A549 (cell line): ENCODE results near the gene DGKE. TPM values are rescaled to one million over a fixed set of nuclear protein-coding genes. Genes with fewer than 3 reads are reported as not detected.

Experiments
- ATAC-seq, 2 experiments: fragments of 200-7000 bp in 1 of 2; fragments of >200 bp in 1 of 2; cut with Nextera tagmentation in 1 of 2; cut with Tn5 transposase in 1 of 2; 3 replicates each; pipeline versions ENCODE4 v1.8.0 to v1.9.1; 2018 to 2020; ENCODE audit warnings: mild to moderate bottlenecking in 1 of 2, moderate library complexity in 1 of 2
- CTCF ChIA-PET: fragments of 300-600 bp; sonication (Branson Sonifier 250); formaldehyde crosslinking; extraction: SDS; loops from one replicate; lab custom pipeline; 2021; ENCODE audit warnings: antibody characterized with exemption, inconsistent platforms; lab: Yijun Ruan, JAX
- POLR2A ChIA-PET: fragments of 350-600 bp; formaldehyde crosslinking; extraction: SDS; loops from one replicate; lab custom pipeline; 2021; ENCODE audit warnings: antibody characterized with exemption, inconsistent platforms; lab: Yijun Ruan, JAX
- DNase-seq, 2 experiments: peaks; one replicate each; pipeline versions ENCODE4 v3.0.0 to v3.0.0-alpha.2; 2011 to 2016; ENCODE audit warnings: low read depth in 1 of 2, low spot score in 1 of 2
- FAIRE-seq: peaks from 2 replicates; lab custom pipeline; 2011; peaks lifted over from hg19 to GRCh38; lab: Jason Lieb, UNC
- H3K27ac ChIP-seq, 2 experiments: fragments of >200 bp; sonication (Bioruptor Twin); formaldehyde crosslinking; 3 replicates each; pipeline ENCODE4 v1.5.1; 2016 to 2017
- H3K4me1 ChIP-seq: fragments of >200 bp; sonication (Bioruptor Twin); formaldehyde crosslinking; 3 replicates; pipeline ENCODE4 v1.6.1; 2016
- H3K4me2 ChIP-seq: fragments of >200 bp; sonication (Bioruptor Twin); formaldehyde crosslinking; 3 replicates; pipeline ENCODE4 v1.6.1; 2016
- H3K4me3 ChIP-seq: fragments of >200 bp; sonication (Bioruptor Twin); formaldehyde crosslinking; 3 replicates; pipeline ENCODE4 v1.5.1; 2016
- H3K9me3 ChIP-seq: fragments of >200 bp; sonication (Bioruptor Twin); formaldehyde crosslinking; 3 replicates; pipeline ENCODE4 v1.6.1; 2016
- BCL3 ChIP-seq: fragments of >200 bp; sonication (Bioruptor Twin); formaldehyde crosslinking; IDR thresholded peaks from 3 replicates; pipeline ENCODE4 v1.6.1; 2016
- CEBPB ChIP-seq, 2 experiments: fragments of >200 bp in 1 of 2; sonication (Bioruptor Twin) in 1 of 2; formaldehyde crosslinking in 1 of 2; IDR thresholded peaks; 2 replicates each; pipeline ENCODE4 v1.6.1; 2012 to 2016
- CHD4 ChIP-seq: fragments of 200-600 bp; sonication (generic); IDR thresholded peaks from 2 replicates; pipeline ENCODE4 v1.6.1; 2016; ENCODE audit warnings: antibody characterized with exemption, mild to moderate bottlenecking, borderline replicate concordance
- EHMT2 ChIP-seq: fragments of 200-600 bp; sonication (generic); IDR thresholded peaks from 2 replicates; pipeline ENCODE4 v1.6.1; 2016; ENCODE audit warnings: antibody characterized with exemption, low read depth, mild to moderate bottlenecking, moderate library complexity
- ESRRA ChIP-seq: fragments of 150-350 bp; IDR thresholded peaks from 2 replicates; pipeline ENCODE4 v1.6.1; 2014; ENCODE audit warnings: mild to moderate bottlenecking, low read length, borderline replicate concordance
- FOSB ChIP-seq: fragments of 250-450 bp; sonication (Bioruptor Pico); IDR thresholded peaks from 2 replicates; pipeline ENCODE4 v1.5.0; 2020; ENCODE audit warnings: mild to moderate bottlenecking, moderate library complexity
- GATA3 ChIP-seq: IDR thresholded peaks from 2 replicates; pipeline ENCODE4 v1.6.1; 2012; ENCODE audit warnings: borderline replicate concordance
- HDAC2 ChIP-seq: fragments of 200-600 bp; sonication (generic); IDR thresholded peaks from 2 replicates; pipeline ENCODE4 v1.6.1; 2016
- HOXA7 ChIP-seq: fragments of 250-450 bp; sonication (Bioruptor Pico); IDR thresholded peaks from 2 replicates; pipeline ENCODE4 v1.5.0; 2020; ENCODE audit warnings: mild to moderate bottlenecking, moderate library complexity
- JUN ChIP-seq, 2 experiments: fragments of >200 bp; sonication (Bioruptor Twin); formaldehyde crosslinking; IDR thresholded peaks; 2 replicates in 1 of 2; 3 replicates in 1 of 2; pipeline ENCODE4 v1.6.1; 2016 to 2017
- KDM5A ChIP-seq: fragments of 200-600 bp; sonication (generic); IDR thresholded peaks from 2 replicates; pipeline ENCODE4 v1.6.1; 2016; ENCODE audit warnings: antibody characterized with exemption, mild to moderate bottlenecking
- MAFK ChIP-seq: fragments of 450-650 bp; IDR thresholded peaks from 2 replicates; pipeline ENCODE4 v1.6.1; 2014; ENCODE audit not compliant: partially characterized antibody
- NPAS2 ChIP-seq: fragments of 250-450 bp; sonication (Bioruptor Pico); IDR thresholded peaks from 2 replicates; pipeline ENCODE4 v1.8.0; 2022; ENCODE audit warnings: mild to moderate bottlenecking, moderate library complexity, borderline replicate concordance
- NR3C1 ChIP-seq: fragments of >200 bp; sonication (Bioruptor Twin); formaldehyde crosslinking; IDR thresholded peaks from 3 replicates; pipeline ENCODE4 v1.6.1; 2017
- PBX3 ChIP-seq: IDR thresholded peaks from 2 replicates; pipeline ENCODE4 v1.6.1; 2012
- POLR2A ChIP-seq: IDR thresholded peaks from 2 replicates; pipeline ENCODE4 v1.6.1; 2012; ENCODE audit warnings: mild to moderate bottlenecking, low read length
- POLR2AphosphoS2 ChIP-seq: conservative IDR thresholded peaks from 2 replicates; pipeline ENCODE4 v1.6.1; 2012; ENCODE audit warnings: low read length, improper control_type of control experiment, inconsistent platforms
- RAD21 ChIP-seq, 2 experiments: fragments of >200 bp in 1 of 2; sonication (Bioruptor Twin) in 1 of 2; formaldehyde crosslinking in 1 of 2; IDR thresholded peaks in 1 of 2; conservative IDR thresholded peaks in 1 of 2; 2 replicates in 1 of 2; 3 replicates in 1 of 2; pipeline ENCODE4 v1.6.1; 2012 to 2018; ENCODE audit warnings: inconsistent platforms in 1 of 2
- RARB ChIP-seq: fragments of 250-450 bp; sonication (Bioruptor Pico); IDR thresholded peaks from 2 replicates; pipeline ENCODE4 v1.8.0; 2021; ENCODE audit warnings: mild to moderate bottlenecking, moderate library complexity
- RCOR1 ChIP-seq: fragments of 150-350 bp; IDR thresholded peaks from 2 replicates; pipeline ENCODE4 v1.6.1; 2014; ENCODE audit warnings: antibody characterized with exemption, low read length, low read depth
- RFX5 ChIP-seq: fragments of 450-650 bp; IDR thresholded peaks from 2 replicates; pipeline ENCODE4 v1.7.1; 2014; ENCODE audit warnings: antibody characterized with exemption, mild to moderate bottlenecking, moderate library complexity
- RNF2 ChIP-seq: fragments of 200-600 bp; sonication (generic); IDR thresholded peaks from 2 replicates; pipeline ENCODE4 v1.6.1; 2016; ENCODE audit warnings: low read depth, mild to moderate bottlenecking, antibody characterized with exemption, moderate library complexity, borderline replicate concordance
- TP53 ChIP-seq: fragments of 250-450 bp; sonication (Bioruptor Pico); IDR thresholded peaks from 2 replicates; pipeline ENCODE4 v1.5.0; 2021; ENCODE audit warnings: mild to moderate bottlenecking, moderate library complexity
- ZC3H11A ChIP-seq: fragments of 450-650 bp; IDR thresholded peaks from 2 replicates; pipeline ENCODE4 v1.6.1; 2014; ENCODE audit warnings: antibody characterized with exemption, mild to moderate bottlenecking
- ZFP36 ChIP-seq: fragments of 450-650 bp; IDR thresholded peaks from 2 replicates; pipeline ENCODE4 v1.6.1; 2014; ENCODE audit warnings: borderline replicate concordance; ENCODE audit not compliant: partially characterized antibody
- WGBS: methylation state at CpG from one replicate; pipeline ENCODE4 v1.1.6; 2017; ENCODE audit errors: missing lambda C conversion rate; 5-methylcytosine and 5-hydroxymethylcytosine counted together
- polyA plus RNA-seq, 4 experiments: library from polyadenylated mRNA; depleted of rRNA in 3 of 4; stranded (reverse); fragments of >200 nt; fragmentation: RNase III in 1 of 4; extraction: RNeasy Plus Mini Kit Qiagen cat#74134 plus additional on column Dnase treatment in 1 of 4; gene quantifications; 2 replicates in 3 of 4; 3 replicates in 1 of 4; pipeline ENCODE4 v1.2.3, GENCODE V29; 2011 to 2017
- TF ChIP-seq, protein P1 (sequence below): fragments of >200 bp; sonication (Bioruptor Twin); formaldehyde crosslinking; IDR thresholded peaks from 2 replicates; pipeline ENCODE4 v1.6.1; 2016
- TF ChIP-seq, protein P2 (sequence below): IDR thresholded peaks from 2 replicates; pipeline ENCODE4 v1.6.1; 2012; ENCODE audit warnings: low read depth, borderline replicate concordance
- TF ChIP-seq, protein P3 (sequence below): fragments of 250-450 bp; sonication (Bioruptor Pico); IDR thresholded peaks from 2 replicates; pipeline ENCODE4 v1.5.0; 2020; ENCODE audit warnings: low read depth, mild to moderate bottlenecking, moderate library complexity

Gene DGKE
- polyA plus RNA-seq, 2 of the 4 experiments (the other 2 are of a cell fraction) = 3.4 to 4.6 TPM

DNA sequence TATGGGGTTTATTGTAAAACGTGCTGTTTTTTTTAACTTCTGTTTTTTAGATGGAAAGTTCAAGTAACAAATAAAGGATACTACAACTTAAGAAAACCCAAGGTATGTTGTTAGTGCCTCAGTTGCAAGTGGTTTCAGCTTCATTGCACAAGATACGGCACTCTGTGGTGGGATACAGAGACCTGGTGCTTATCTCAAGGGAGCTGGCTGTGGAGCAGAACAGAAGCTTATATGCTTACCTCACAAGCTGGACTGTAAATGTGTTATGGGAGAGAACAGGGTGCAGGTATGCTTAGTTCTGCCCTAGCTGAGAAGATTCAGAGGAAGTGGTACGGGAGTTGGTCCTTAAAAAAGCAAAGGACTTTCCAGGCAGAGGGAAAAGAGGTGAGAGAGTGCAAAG is 15.2 kb downstream of the DGKE start:
- FAIRE-seq = no peak
- POLR2A ChIA-PET = no interaction called here
- no peak overlapping the region for H3K4me2 ChIP-seq
- H3K27ac ChIP-seq = no peak overlapping the region
- WGBS = 57% methylated on average over 3 of the region's 3 CpGs
- no peak for DNase-seq
- TF ChIP-seq EHMT2 (no peak), CEBPB (IDR thresholded peaks at IDR 0.05) (no peak), POLR2AphosphoS2 (no peak), NR3C1 (no peak), KDM5A (no peak), HDAC2 (no peak), ZC3H11A (no peak), GATA3 (no peak), MAFK (no peak)
- TF ChIP-seq, protein P1, sequence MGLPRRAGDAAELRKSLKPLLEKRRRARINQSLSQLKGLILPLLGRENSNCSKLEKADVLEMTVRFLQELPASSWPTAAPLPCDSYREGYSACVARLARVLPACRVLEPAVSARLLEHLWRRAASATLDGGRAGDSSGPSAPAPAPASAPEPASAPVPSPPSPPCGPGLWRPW = no peak
- TF ChIP-seq, protein P2, sequence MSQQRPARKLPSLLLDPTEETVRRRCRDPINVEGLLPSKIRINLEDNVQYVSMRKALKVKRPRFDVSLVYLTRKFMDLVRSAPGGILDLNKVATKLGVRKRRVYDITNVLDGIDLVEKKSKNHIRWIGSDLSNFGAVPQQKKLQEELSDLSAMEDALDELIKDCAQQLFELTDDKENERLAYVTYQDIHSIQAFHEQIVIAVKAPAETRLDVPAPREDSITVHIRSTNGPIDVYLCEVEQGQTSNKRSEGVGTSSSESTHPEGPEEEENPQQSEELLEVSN = no peak
- no peak for ATAC-seq
- CTCF ChIA-PET = interaction anchor here (1.1 kb wide), 1 partner anchor 20 kb away, joined by 3 read pairs; no protein-coding TSS in a partner anchor
- no peak overlapping the region for H3K4me3 ChIP-seq
- H3K4me1 ChIP-seq = no peaks in the 10 kb centered on the region
- no peaks in the 10 kb centered on the region for H3K9me3 ChIP-seq

DNA sequence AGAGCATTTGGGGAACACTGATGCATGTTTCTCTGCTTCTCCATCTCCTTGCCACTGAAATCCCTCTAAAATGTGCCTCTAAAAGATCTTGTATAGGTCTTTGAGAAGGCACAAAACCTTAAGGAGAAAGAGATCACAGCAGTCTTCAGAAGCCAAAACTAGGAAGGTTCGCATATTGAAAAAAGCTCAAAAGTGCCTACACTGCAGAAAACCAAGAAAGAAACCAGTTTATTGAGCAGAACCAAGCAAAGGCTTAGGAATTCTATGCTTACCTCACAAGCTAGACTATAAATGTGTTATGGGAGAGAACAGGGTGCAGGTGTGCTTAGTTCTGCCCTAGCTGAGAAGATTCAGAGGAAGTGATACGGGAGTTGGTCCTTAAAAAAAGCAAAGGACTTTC is 16.6 kb downstream of the DGKE start:
- ChIA-PET CTCF (interaction anchor here (0.8 to 1.8 kb wide), 6 partner anchors 9 to 110 kb away, joined by 3 to 5 read pairs (median 4); partner anchors contain the start of gene COIL), POLR2A (no interaction called here)
- ATAC-seq (no peak), DNase-seq (no peak)
- H3K4me2 ChIP-seq = no peak overlapping the region
- H3K4me3 ChIP-seq = no peak overlapping the region
- H3K9me3 ChIP-seq = no peaks in the 10 kb centered on the region
- no peaks in the 10 kb centered on the region for H3K4me1 ChIP-seq
- 94% methylated on average over 2 of the region's 2 CpGs for WGBS
- no peak overlapping the region for H3K27ac ChIP-seq
- TF ChIP-seq JUN (IDR thresholded peaks at IDR 0.05) (no peak), MAFK (peak; percentile 80), ESRRA (no peak), ZFP36 (no peak), RNF2 (no peak), RFX5 (no peak), TP53 (CRISPR knock-in tag) (no peak)
- TF ChIP-seq, protein P3, sequence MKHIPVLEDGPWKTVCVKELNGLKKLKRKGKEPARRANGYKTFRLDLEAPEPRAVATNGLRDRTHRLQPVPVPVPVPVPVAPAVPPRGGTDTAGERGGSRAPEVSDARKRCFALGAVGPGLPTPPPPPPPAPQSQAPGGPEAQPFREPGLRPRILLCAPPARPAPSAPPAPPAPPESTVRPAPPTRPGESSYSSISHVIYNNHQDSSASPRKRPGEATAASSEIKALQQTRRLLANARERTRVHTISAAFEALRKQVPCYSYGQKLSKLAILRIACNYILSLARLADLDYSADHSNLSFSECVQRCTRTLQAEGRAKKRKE (CRISPR knock-in tag) = no peak
- TF ChIP-seq, all 56 proteins: peak for 1
- no peak for FAIRE-seq

GRCh38 chr17:56851008-56851407 is 17.1 kb downstream of the DGKE start:
- no peak for TF ChIP-seq RNF2
- TF ChIP-seq, protein P1 = no peak
- no peak for TF ChIP-seq RCOR1
- no peak for TF ChIP-seq RARB (CRISPR knock-in tag)
- TF ChIP-seq CHD4 = no peak
- no peak for TF ChIP-seq BCL3
- TF ChIP-seq POLR2A = no peak
- TF ChIP-seq HOXA7 = no peak
- TF ChIP-seq HDAC2 = no peak
- TF ChIP-seq RAD21 (conservative IDR thresholded peaks at IDR 0.05 in 1 of 2, IDR thresholded peaks at IDR 0.05 in 1 of 2) = no peak
- no peak for TF ChIP-seq FOSB (CRISPR knock-in tag)
- TF ChIP-seq RFX5 = no peak
- no peak for TF ChIP-seq NPAS2 (CRISPR knock-in tag)
- TF ChIP-seq PBX3 = no peak
- no peak for TF ChIP-seq CEBPB (IDR thresholded peaks at IDR 0.05)
- POLR2A ChIA-PET = no interaction called here
- WGBS = 72% methylated on average over 3 of the region's 3 CpGs
- CTCF ChIA-PET = interaction anchor here (0.8 to 1.8 kb wide), 6 partner anchors 16 to 110 kb away, joined by 3 to 5 read pairs (median 4); partner anchors contain the start of gene COIL
- ATAC-seq (0 out of 6 replicates have a peak, but pooled peaks of 1 of the 2 experiments have one; percentile 39), FAIRE-seq (no peak), DNase-seq (no peak)
- Histone ChIP-seq H3K4me3 (no peak overlapping the region), H3K4me1 (no peaks in the 10 kb centered on the region), H3K27ac (no peak overlapping the region), H3K9me3 (no peaks in the 10 kb centered on the region), H3K4me2 (no peak overlapping the region)
